Measurements from ENCODE around the gene HIPK2. TPM values are rescaled to one million over a fixed set of nuclear protein-coding genes. Genes with fewer than 3 reads are reported as not detected.

HIPK2 gene
- total RNA-seq, 2 donors from 2014 or later = 22.1 to 26.4 TPM

- Histone ChIP-seq H3K36me3 (replicated peaks in 1 of 2; ENCODE audit: insufficient read depth in 1 of 2, low read depth in 2 of 2) (no peaks in the 10 kb centered on the region), H3K4me1 (no peaks in the 10 kb centered on the region), H3K27me3 (no peaks in the 10 kb centered on the region), H3K27ac (no peak overlapping the region), H3K9me3 (no peaks in the 10 kb centered on the region), H3K4me3 (no peak overlapping the region)
- ATAC-seq (no peak), DNase-seq (no peak)
- WGBS, 2 donors = 72 to 90% methylated on average over 6 of the region's 6 CpGs
- TF ChIP-seq POLR2A (IDR thresholded peaks at IDR 0.05) (no peak), CTCF (IDR thresholded peaks at IDR 0.05) (no peak)
- intact Hi-C loops (cut with DNase I) = no loop called here
These were observed 245.1 kb downstream of the HIPK2 start for GRCh38 chr7:139532636-139533155.

- WGBS, 2 donors = 62 to 92% methylated on average over 1 of the region's 1 CpG
- intact Hi-C loops (cut with DNase I) = no loop called here
- no peak for TF ChIP-seq POLR2A (IDR thresholded peaks at IDR 0.05)
- ATAC-seq (no peak), DNase-seq (no peak)
- Histone ChIP-seq H3K36me3 (replicated peaks in 1 of 2; ENCODE audit: insufficient read depth in 1 of 2, low read depth in 2 of 2) (no peaks in the 10 kb centered on the region), H3K4me1 (no peaks in the 10 kb centered on the region), H3K9me3 (no peaks in the 10 kb centered on the region), H3K4me3 (no peak overlapping the region), H3K27ac (no peak overlapping the region), H3K27me3 (no peaks in the 10 kb centered on the region)
These were observed 246.7 kb downstream of the HIPK2 start for GRCh38 chr7:139531094-139531493.

- WGBS, 2 donors = 73 to 77% methylated on average over 8 of the region's 8 CpGs
- TF ChIP-seq CTCF (IDR thresholded peaks at IDR 0.05) = no peak
- no peak for TF ChIP-seq POLR2A (IDR thresholded peaks at IDR 0.05)
- Histone ChIP-seq H3K4me1 (peaks cover 6% of the 10 kb centered on the region), H3K36me3 (replicated peaks in 1 of 2; ENCODE audit: insufficient read depth in 1 of 2, low read depth in 2 of 2) (no peaks in the 10 kb centered on the region), H3K9me3 (no peaks in the 10 kb centered on the region), H3K27ac (no peak overlapping the region), H3K27me3 (peaks cover 0 to 10% of the 10 kb centered on the region in 2 donors), H3K4me3 (no peak overlapping the region)
- ATAC-seq = no peak
- intact Hi-C loops (cut with DNase I) = no loop called here
- no peak for DNase-seq
These were observed 250.9 kb downstream of the HIPK2 start for GRCh38 chr7:139526578-139527544.

GRCh38 chr7:139525750-139526149, 252.0 kb downstream of the HIPK2 start:
- no peaks in the 10 kb centered on the region for H3K36me3 ChIP-seq (replicated peaks in 1 of 2; ENCODE audit: insufficient read depth in 1 of 2, low read depth in 2 of 2)
- peaks cover 6% of the 10 kb centered on the region for H3K4me1 ChIP-seq
- TF ChIP-seq POLR2A (IDR thresholded peaks at IDR 0.05) (no peak), CTCF (IDR thresholded peaks at IDR 0.05) (no peak)
- intact Hi-C loops (cut with DNase I) = no loop called here
- H3K4me3 ChIP-seq = no peak overlapping the region
- no peak overlapping the region for H3K27ac ChIP-seq
- peaks cover 0 to 12% of the 10 kb centered on the region in 2 donors for H3K27me3 ChIP-seq
- ATAC-seq = no peak
- DNase-seq = no peak
- H3K9me3 ChIP-seq = no peaks in the 10 kb centered on the region

- peaks cover 6% of the 10 kb centered on the region for H3K4me1 ChIP-seq
- WGBS, 2 donors = 86 to 92% methylated on average over 10 of the region's 10 CpGs
- no peaks in the 10 kb centered on the region for H3K36me3 ChIP-seq (replicated peaks in 1 of 2; ENCODE audit: insufficient read depth in 1 of 2, low read depth in 2 of 2)
- no peak overlapping the region for H3K4me3 ChIP-seq
- ATAC-seq (no peak), DNase-seq (no peak)
- intact Hi-C loops (cut with DNase I) = no loop called here
- no peaks in the 10 kb centered on the region for H3K9me3 ChIP-seq
- H3K27me3 ChIP-seq = peaks cover 0 to 12% of the 10 kb centered on the region in 2 donors
- H3K27ac ChIP-seq = no peak overlapping the region
- no peak for TF ChIP-seq CTCF (IDR thresholded peaks at IDR 0.05)
- TF ChIP-seq POLR2A (IDR thresholded peaks at IDR 0.05) = no peak
These were observed 252.6 kb downstream of the HIPK2 start for GRCh38 chr7:139525239-139525638.

All from body of pancreas (tissue), 4 donors.